Measurements from ENCODE around the gene SELENOP.

Gene SELENOP

GRCh38 chr5:42811591-42812446 is at the start of gene SELENOP:
Gene SELENOP (minus strand): TSS chr5:42811892. CDS start chr5:42808353, 3,539 bp downstream.
- H3K4me3 ChIP-seq (ENCODE audit: low read depth, low read length), result no peak within 1 kb of the TSS
- no peak for TF ChIP-seq CTCF (IDR thresholded peaks at IDR 0.05; ENCODE audit: low read depth, low read length)

- no peak overlapping the region for H3K4me3 ChIP-seq (ENCODE audit: low read depth, low read length)
- TF ChIP-seq CTCF (IDR thresholded peaks at IDR 0.05; ENCODE audit: low read depth, low read length), result no peak
Observed at GRCh38 chr5:42858687-42859086, 47.0 kb upstream of the SELENOP start.

- no peak for TF ChIP-seq CTCF (IDR thresholded peaks at IDR 0.05; ENCODE audit: low read depth, low read length)
Observed at GRCh38 chr5:42858031-42858643, 46.4 kb upstream of the SELENOP start.

GRCh38 chr5:42855811-42856210 is 44.1 kb upstream of the SELENOP start:
- no peak overlapping the region for H3K4me3 ChIP-seq (ENCODE audit: low read depth, low read length)
- TF ChIP-seq CTCF (IDR thresholded peaks at IDR 0.05; ENCODE audit: low read depth, low read length), result no peak

More at GRCh38 chr5:42858031-42858643, 46.4 kb upstream of the SELENOP start:
- H3K4me3 ChIP-seq (ENCODE audit: low read depth, low read length), result no peak overlapping the region

GRCh38 chr5:42855386-42855785 is 43.7 kb upstream of the SELENOP start:
- no peak for TF ChIP-seq CTCF (IDR thresholded peaks at IDR 0.05; ENCODE audit: low read depth, low read length)
- H3K4me3 ChIP-seq (ENCODE audit: low read depth, low read length), result no peak overlapping the region

GRCh38 chr5:42854795-42855194 is 43.1 kb upstream of the SELENOP start:
- no peak for TF ChIP-seq CTCF (IDR thresholded peaks at IDR 0.05; ENCODE audit: low read depth, low read length)

GRCh38 chr5:42852826-42853225 is 41.1 kb upstream of the SELENOP start:
- no peak for TF ChIP-seq CTCF (IDR thresholded peaks at IDR 0.05; ENCODE audit: low read depth, low read length)

More at GRCh38 chr5:42854795-42855194, 43.1 kb upstream of the SELENOP start:
- no peak overlapping the region for H3K4me3 ChIP-seq (ENCODE audit: low read depth, low read length)

More at GRCh38 chr5:42852826-42853225, 41.1 kb upstream of the SELENOP start:
- no peak overlapping the region for H3K4me3 ChIP-seq (ENCODE audit: low read depth, low read length)

All from WI38 (cell line).